Activated gamma-delta T cell (primary cell): ENCODE measurements around the gene LRRK1.

Experiments used
- DNase-seq: peaks from one replicate; lab custom pipeline; 2025; lab: John Stamatoyannopoulos, UW

Gene LRRK1

DNA sequence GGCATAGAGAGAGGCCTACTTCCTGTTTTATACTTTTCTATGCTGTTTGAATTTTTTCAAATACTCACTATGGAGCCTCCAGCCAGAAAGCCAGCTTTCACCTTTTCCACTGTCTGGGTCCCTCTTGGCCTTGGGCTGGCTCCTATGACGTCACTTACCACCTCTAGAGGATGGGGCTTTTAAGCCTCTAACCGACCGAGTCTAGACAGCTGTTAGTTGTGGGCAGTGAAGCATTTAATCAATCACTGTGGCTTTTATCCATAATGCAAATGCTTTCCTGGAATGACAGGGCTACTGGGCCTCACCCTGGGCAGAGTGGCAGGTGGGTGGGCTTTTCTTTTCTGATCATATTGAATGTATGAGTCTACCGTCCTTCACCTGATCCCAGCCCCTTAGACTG, 61.9 kb downstream of the LRRK1 start:
- DNase-seq = no peak

DNA sequence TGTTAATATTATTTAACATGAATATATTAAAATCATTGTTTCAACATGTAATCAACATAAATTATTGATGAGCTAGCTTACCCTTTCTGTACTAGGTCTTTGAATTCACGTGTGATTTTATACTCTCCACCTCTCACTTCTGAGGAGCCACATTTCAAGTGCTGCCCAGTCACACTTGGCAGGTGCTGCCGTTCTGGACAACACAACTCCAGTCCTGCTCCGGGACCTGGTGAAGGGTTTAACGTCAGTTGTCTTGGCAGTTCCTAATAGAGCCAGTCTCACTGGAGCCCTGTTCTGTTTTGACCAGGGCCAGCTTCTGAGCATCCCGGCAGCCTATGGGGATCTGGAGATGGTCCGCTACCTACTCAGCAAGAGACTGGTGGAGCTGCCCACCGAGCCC, 64.1 kb downstream of the LRRK1 start:
- DNase-seq = no peak

GRCh38 chr15:100985401-100985800, 66.2 kb downstream of the LRRK1 start:
- DNase-seq = no peak

- no peak for DNase-seq
Observed at GRCh38 chr15:100986158-100986896, 67.2 kb downstream of the LRRK1 start.

GRCh38 chr15:100987143-100987542, 68.0 kb downstream of the LRRK1 start:
- no peak for DNase-seq

DNA sequence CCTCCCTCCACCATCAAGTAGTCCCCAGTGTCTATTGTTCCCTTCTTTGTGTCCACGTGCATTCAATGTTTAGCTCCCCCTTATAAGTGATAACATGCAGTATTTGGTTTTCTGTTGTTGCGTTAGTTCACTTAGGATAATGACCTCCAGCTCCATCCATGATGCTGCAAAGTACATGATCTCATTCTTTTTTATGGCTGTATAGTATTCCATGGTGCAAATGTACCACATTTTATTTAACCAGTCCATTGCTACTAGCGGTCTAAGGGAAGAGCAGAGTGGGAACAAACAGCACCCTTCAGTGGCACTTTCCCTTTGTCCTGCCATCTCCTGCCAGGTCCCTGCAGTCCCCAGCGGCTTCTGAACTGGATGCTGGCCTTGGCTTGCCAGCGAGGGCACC, 69.1 kb downstream of the LRRK1 start:
- DNase-seq = no peak

GRCh38 chr15:100988857-100989256, 69.7 kb downstream of the LRRK1 start:
- DNase-seq = no peak

DNA sequence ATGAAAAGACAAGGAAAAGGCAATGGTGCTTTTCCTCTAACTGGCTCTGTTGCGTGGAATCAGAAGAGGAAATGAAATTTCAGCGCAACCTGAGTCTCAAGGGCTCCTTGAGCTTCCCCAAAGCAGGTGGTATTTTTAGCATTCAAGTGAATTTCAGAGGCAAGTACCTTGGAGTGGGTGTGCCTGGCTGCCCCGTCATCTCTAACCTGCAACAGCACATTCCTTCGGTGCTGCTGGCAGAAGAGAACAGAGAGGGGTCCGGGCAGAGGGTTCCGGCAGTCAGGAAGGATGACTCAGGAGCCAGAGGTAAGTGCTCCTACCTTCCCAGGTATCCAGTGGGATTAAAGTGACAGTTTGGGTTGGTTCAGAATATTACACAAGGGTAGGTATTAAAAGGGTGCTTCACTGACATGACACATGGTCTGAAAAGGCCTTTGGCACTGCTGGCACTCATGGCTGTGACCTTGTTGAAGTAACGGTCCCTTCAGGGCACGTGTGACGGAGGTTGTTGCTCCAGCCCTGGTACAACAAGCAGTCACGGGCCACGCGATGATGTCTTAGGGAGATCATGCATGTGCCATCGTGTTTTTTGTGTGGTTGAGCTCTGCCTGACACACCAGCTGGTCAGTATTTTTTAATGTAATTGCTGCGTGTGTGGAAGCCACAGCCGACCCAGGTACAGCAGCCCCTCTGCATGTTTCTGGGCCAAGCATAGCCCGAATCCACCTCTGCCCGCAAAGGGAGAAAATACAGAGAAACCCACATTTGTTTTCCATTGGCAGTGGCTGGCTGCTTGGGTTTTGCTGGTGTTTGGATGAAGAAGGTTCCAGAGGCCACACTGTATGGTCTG, 75.7 kb downstream of the LRRK1 start:
- no peak for DNase-seq

DNA sequence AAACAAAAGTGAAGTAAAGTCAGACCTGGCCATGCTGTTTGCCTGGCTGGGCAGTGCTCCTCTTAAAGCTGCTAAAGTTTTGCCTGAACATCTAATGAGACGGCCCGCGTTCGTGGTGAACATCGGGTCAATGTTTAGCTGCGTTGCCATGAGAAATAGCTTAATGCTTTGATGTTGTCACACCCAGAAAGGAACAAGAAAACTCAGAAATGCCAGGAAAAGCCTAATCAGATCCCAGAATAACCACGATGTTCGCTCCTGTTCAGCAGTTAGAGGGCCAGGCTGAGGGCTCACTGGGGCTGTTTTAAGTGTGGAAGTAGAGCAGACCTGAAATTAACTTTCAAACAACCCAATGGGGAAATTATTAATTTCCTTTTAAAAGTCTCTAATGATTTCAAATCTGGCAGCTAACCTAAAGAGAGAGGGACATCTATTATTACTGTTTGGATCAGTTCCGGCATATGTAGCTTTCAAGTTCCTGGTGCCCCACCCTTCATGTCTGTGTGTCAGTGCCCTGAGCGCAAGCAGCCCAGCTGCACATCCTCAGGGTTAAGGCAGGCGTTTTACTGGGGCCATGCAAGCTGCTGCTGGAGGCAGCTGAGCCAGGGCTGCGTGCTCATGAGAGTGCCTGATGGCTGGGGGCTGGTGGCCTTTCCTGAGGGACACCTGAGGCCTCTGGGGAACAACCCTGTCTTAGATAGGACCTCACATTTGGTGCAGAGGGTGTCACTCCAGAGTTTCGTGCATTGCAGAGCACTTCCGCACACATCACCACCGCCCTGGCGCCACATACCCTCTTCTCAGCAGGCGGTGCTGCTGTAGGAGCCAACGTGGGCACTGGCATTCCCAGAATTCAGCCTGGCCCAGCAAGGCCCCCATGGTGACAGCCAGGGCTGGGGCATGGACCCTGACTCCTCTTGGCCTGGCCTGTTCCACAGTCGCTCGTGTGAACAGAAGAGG, 76.6 kb downstream of the LRRK1 start:
- DNase-seq = no peak

- DNase-seq = no peak
Observed at GRCh38 chr15:100997442-100997841, 78.3 kb downstream of the LRRK1 start.

DNA sequence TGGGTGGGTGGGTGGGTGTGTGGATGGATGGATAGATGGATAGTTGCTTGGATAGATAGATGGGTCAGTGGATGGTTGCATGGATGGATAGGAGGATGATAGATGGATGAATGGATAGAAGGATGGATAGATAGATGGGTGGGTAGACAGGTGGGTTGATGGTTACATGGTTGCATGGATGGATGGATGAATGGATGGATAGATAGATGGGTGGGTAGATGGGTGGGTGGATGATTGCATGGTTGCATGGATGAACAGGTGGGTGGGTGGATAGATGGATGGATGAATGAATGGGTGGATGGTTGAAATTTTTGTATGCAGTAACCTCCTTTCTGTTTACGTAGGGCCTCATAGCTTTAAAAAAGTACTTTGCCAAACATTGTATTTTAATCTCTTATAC, 79.5 kb downstream of the LRRK1 start:
- DNase-seq = no peak

DNA sequence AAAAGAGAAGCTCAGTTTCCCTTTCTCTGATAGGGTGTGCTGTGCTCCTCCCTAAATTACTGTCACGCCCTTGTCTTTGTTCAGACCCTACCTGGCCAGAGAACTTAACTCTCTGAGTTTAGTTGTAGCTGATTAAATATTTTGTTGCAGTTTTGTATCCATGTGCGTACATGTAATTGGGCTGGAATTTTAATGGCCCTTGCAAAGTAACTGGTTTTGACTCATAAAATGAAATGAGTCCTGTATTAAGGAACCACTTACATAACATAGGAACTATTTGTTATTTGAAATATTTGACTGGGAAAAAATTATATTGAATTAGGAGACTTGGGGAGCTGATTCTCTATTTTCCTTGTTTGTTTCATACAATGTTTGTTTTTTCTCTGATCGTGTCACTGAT, 80.2 kb downstream of the LRRK1 start:
- DNase-seq = no peak

DNA sequence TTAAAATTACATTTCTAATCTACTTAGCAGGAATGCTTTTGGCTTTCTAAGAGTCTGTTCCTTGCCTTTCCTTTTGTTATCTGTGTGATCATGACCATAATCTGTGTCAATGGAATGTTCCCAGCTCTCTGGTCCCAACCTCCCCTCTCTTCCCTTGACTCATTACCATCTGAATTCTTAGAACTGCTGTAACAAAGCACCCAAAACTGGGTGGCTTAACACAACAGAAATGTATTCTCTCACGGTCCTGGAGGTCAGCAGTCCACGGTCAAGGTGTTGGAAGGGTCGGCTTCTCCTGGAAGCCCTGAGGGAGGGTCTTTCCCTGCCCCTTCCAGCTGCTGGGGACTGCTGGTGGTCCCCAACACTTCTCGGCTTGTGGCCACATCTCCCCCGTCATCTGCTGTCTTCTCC, 81.1 kb downstream of the LRRK1 start:
- DNase-seq = no peak

GRCh38 chr15:101001056-101001455, 81.9 kb downstream of the LRRK1 start:
- no peak for DNase-seq

DNA sequence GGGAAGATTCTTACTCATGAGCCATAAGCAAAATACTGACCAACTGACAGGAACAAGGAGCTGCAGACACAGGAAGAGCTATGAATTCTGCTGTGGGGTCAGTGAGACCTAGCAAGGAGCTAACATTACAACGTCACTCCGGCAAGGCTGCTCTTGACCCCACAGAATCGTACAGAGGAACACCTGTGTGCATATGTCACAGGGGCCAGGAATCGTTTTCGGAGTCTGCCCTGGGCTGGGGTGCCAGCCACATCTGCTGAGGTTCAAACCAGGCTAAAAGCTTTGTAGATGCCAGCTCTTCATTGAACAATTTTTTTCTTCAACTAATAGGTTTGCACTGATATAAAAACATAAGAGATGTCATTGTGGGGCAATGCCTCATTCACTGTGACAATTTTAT, 82.6 kb downstream of the LRRK1 start:
- DNase-seq = no peak

DNA sequence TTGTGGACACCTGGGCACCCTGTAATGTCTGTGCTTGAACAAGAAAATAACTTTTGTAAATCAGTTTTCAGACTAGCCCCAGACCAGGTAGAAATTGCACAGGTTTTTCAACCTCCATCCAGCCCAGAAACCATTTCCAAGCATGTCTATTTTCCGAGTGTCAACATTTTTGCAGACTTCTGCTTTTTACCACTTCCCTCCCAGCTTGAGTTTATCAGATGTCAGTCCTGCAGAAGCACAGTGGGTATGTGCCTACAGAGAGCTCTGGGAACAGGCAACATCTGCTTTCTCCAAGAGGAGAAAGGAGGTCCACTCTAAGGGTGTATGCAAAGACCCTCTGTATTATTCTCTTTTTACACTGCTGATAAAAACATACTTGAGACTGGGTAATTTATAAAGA, 83.9 kb downstream of the LRRK1 start:
- no peak for DNase-seq

- DNase-seq = no peak
Observed at GRCh38 chr15:101003706-101004105, 84.5 kb downstream of the LRRK1 start.

DNA sequence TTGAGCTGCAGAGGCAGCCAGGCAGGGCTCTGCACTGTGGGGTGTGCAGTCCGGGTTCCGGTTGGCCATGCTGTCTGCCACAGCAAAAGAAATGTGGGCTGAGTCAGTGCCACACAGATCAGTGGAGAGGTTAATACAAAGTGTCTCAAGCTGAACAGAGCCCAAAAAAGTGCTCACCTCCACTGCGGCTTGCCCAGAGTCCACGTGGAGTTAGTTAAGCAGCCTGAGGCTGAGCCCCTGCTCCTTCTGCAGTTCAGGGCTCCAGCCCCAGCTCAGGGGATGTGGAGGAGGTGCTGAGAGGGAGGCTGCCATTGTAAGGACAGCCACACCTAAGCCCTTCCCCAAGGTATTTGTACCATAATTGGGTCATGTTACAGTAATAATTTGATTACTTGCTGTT, 85.3 kb downstream of the LRRK1 start:
- DNase-seq = no peak

DNA sequence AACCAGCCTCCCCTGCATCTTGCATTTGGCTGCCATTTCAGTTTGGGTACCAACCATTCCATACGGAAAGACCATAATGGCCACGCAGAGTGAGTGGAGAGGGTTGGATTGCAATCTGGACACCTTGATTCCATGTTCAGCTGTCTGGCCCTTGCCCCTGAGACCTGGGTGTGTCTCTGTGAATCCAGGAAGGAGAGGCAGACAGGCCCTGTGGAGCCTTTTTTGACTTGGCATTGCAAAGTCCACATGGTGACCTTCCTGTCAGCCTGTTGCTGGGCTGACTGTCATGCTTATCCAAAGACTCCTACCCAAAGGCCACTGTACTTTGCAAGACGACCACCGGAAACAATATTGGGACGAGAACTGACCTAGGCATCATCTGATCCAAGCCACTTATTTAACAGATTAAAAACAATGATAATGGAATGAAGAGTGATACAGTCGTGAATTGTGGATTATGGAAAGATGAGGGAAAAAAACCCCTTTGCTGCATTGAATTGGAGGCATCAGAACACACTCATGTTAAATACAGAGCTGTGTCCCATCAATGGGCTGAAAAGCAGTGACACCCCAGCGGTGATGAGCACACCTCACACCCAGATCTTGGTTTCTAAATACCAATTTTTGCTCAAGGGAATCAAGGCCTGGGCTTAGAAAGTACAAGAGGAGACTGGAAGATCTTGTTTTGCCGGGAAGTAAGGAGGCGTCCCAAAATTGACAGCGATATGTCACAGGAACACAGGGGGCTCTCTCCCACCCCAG, 86.0 kb downstream of the LRRK1 start:
- DNase-seq = no peak

GRCh38 chr15:101006931-101007691, 88.0 kb downstream of the LRRK1 start:
- no peak for DNase-seq
